Measurements from ENCODE around the gene PKMYT1. TPM values are rescaled to one million over a fixed set of nuclear protein-coding genes. Genes with fewer than 3 reads are reported as not detected.

PKMYT1 gene
- total RNA-seq, 1 donor from 2014 or later, result 6.1 TPM

DNA sequence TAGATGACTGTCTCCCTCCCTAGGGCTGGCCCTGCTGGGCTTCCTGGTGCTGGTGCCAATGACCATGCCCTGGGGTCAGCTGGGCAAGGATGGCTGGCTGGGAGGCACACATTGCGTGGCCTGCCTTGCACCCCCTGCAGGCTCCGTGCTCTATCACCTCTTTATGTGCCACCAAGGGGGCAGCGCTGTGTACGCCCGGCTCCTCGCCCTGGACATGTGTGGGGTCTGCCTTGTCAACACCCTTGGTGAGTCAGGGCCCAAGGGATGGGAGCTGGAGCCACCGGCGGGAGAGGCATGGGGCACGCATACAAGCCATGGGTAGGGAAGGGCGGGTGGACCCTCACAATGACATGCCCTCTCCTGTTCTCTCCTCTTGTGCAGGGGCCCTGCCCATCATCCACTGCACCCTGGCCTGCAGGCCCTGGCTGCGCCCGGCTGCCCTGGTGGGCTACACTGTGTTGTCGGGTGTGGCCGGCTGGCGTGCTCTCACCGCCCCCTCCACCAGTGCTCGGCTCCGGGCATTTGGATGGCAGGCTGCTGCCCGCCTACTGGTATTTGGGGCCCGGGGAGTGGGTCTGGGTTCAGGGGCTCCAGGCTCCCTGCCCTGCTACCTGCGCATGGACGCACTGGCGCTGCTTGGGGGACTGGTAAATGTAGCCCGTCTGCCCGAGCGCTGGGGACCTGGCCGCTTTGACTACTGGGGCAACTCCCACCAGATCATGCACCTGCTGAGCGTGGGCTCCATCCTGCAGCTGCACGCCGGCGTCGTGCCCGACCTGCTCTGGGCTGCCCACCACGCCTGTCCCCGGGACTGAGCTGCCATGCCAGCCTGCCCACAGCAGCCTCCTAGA lies 8.9 kb downstream of the PKMYT1 start:
- TF ChIP-seq, protein P1, sequence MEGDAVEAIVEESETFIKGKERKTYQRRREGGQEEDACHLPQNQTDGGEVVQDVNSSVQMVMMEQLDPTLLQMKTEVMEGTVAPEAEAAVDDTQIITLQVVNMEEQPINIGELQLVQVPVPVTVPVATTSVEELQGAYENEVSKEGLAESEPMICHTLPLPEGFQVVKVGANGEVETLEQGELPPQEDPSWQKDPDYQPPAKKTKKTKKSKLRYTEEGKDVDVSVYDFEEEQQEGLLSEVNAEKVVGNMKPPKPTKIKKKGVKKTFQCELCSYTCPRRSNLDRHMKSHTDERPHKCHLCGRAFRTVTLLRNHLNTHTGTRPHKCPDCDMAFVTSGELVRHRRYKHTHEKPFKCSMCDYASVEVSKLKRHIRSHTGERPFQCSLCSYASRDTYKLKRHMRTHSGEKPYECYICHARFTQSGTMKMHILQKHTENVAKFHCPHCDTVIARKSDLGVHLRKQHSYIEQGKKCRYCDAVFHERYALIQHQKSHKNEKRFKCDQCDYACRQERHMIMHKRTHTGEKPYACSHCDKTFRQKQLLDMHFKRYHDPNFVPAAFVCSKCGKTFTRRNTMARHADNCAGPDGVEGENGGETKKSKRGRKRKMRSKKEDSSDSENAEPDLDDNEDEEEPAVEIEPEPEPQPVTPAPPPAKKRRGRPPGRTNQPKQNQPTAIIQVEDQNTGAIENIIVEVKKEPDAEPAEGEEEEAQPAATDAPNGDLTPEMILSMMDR (IDR thresholded peaks at IDR 0.05; ENCODE audit: insufficient read depth, low read length, poor library complexity, severe bottlenecking), result no peak
- Histone ChIP-seq H3K27me3 (ENCODE audit: control insufficient read depth, insufficient read depth, low read length) (peaks cover 19% of the 10 kb centered on the region), H3K4me3 (ENCODE audit: low read depth, low read length) (no peak overlapping the region), H3K36me3 (ENCODE audit: control insufficient read depth, insufficient read depth, low read length) (peaks cover 1% of the 10 kb centered on the region)
- no peak for DNase-seq (ENCODE audit: low read depth)

DNA sequence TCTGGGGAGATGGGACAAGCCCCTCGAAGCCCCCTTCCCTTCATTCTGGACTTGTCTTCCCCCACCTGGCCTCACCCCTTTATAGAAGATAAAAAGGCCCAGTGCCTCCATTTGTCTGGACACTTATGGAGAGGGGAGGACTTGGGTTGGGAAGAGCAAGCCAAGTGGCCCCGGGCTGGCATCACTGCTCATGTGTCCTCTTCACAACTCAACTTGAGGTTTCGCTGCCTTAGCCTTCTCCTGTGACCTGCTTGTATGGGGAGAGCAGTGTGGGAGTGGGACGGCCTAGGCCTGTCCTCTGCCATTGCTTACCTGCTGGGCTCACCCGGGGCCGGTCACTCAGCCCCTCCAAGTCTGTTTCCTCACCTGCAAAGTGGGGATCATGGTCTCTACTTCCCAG lies 9.7 kb downstream of the PKMYT1 start:
- no peak for DNase-seq (ENCODE audit: low read depth)
- Histone ChIP-seq H3K4me3 (ENCODE audit: low read depth, low read length) (peak overlapping the region; percentile 59), H3K36me3 (ENCODE audit: control insufficient read depth, insufficient read depth, low read length) (peaks cover 1% of the 10 kb centered on the region), H3K27me3 (ENCODE audit: control insufficient read depth, insufficient read depth, low read length) (peaks cover 27% of the 10 kb centered on the region)
- TF ChIP-seq, protein P1 (IDR thresholded peaks at IDR 0.05; ENCODE audit: insufficient read depth, low read length, poor library complexity, severe bottlenecking), result no peak

DNA sequence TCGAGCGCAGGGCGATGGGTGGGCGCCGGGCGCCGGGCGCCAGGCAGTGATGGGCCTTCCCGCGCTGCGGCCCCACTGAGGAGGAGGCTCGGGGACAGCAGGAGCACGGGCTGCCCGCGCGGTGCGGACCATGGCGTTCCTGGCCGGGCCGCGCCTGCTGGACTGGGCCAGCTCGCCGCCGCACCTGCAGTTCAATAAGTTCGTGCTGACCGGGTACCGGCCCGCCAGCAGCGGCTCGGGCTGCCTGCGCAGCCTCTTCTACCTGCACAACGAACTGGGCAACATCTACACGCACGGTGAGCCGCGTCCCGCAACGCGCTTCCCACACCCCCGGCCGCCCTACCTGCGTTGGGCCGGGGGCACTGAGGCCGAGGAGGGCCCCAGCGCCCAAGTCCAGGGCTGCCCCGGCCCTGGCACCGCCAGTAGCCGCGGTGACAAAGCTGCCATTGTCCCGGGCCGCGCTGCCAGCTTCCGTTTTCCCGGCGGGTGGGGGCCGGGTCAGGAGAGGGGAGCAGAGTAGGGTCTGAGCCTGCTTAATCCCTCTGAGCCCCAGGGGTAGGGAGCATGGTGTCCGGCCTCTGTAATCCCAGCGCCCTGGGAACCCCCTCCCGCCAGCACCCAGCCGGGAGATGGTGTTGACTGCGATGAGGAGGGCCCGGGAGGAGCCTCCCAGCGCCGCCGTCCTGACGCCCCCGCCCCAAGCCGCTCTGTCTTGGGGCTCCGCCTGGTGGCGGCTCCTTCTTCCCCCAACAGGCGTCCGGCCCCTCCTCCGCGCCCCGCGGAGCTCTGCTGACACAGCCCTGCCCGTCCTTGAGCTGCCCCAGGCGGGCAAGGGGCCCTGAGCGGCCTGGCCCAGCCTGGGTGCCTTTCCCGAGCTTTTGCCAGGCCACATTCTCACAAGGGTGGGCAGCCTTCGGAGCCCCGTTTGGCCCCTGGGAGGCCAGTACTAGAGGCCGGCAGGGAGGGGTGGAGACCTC lies 10.4 kb downstream of the PKMYT1 start:
- H3K27me3 ChIP-seq (ENCODE audit: control insufficient read depth, insufficient read depth, low read length), result peaks cover 28% of the 10 kb centered on the region
- DNase-seq (ENCODE audit: low read depth), result no peak
- peak overlapping the region; percentile 59 for H3K4me3 ChIP-seq (ENCODE audit: low read depth, low read length)
- H3K36me3 ChIP-seq (ENCODE audit: control insufficient read depth, insufficient read depth, low read length), result peaks cover 1% of the 10 kb centered on the region
- TF ChIP-seq, protein P1 (IDR thresholded peaks at IDR 0.05; ENCODE audit: insufficient read depth, low read length, poor library complexity, severe bottlenecking), result peak; percentile 70

DNA sequence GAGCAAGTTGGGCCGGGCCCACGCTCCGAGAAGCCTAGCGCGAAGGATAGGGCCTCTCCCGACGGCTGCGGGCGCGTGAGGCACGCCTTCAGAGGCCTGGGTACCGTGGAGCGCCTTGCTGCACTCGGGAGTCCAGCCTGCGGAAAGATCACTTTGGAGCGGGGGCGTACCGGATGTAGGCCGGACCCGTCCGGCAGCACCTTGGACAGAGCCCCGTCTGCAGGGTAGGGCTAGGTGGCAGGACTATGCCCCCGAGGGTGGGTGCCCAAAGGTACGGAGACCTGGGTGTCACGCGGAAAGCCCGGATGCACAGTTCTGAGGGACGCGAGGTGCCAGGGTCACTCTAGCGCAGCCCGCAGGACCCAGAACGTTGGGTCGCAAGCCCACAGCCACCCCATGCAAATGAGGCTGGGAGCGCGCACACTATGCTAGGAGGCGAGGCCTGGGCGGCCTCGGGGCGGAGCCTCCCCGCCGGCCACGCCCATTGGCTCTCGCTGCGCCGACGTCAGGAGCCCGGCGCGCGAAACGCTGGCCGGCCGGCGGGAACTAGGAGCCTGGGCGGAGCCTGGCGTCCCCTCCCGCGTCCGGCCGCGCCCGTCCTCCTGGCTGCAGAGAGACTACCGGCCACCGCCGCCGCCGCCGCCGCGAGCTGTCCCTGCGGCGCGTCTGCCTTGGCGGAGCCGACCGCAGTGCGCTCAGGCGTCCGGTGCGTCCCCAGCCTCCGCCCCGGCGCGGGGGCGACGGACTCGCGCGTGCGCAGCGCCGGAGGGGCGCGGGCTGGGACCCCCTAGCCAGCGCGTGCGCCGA lies 11.3 kb downstream of the PKMYT1 start, which contains the start of gene PAQR4:
PAQR4 (plus strand) TSS at position 611 of the 807 bp plus-strand sequence. CDS start 327 bp downstream, outside the sequence.
- peak; percentile 53 for DNase-seq (ENCODE audit: low read depth)
- Histone ChIP-seq H3K36me3 (ENCODE audit: control insufficient read depth, insufficient read depth, low read length) (no peaks in the 10 kb centered on the region), H3K27me3 (ENCODE audit: control insufficient read depth, insufficient read depth, low read length) (peaks cover 37% of the 10 kb centered on the region), H3K4me3 (ENCODE audit: low read depth, low read length) (peak within 1 kb of the TSS; percentile 59)
- TF ChIP-seq, protein P1 (IDR thresholded peaks at IDR 0.05; ENCODE audit: insufficient read depth, low read length, poor library complexity, severe bottlenecking), result no peak

DNA sequence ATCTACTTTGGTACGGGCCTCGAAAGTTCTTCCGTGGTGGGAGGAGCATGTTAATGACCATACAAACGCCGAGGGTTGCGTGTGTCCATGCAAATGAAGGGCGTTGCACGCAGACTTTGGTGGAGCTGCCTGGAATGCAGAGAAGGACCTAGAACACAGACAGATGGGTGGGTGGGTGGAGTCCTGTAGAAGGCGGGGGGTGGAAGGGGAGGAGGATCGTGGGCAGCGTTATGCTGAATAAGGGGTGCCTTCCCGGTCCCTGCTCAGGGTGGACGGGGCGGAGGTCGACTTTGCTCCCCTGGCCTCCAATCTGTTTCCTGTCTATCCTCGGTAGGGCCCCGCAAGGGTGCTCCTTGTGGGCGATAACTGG lies 11.9 kb downstream of the PKMYT1 start:
- Histone ChIP-seq H3K4me3 (ENCODE audit: low read depth, low read length) (no peak overlapping the region), H3K27me3 (ENCODE audit: control insufficient read depth, insufficient read depth, low read length) (peaks cover 43% of the 10 kb centered on the region), H3K36me3 (ENCODE audit: control insufficient read depth, insufficient read depth, low read length) (no peaks in the 10 kb centered on the region)
- no peak for DNase-seq (ENCODE audit: low read depth)
- TF ChIP-seq, protein P1 (IDR thresholded peaks at IDR 0.05; ENCODE audit: insufficient read depth, low read length, poor library complexity, severe bottlenecking), result no peak
